MM.1S (cell line): Measurements from ENCODE around the gene SAMD8.

Experiments
- CTCF ChIP-seq: fragments of 300-600 bp; sonication (generic); IDR thresholded peaks from 2 replicates; pipeline ENCODE4 v1.5.1; 2016; ENCODE audit warnings: antibody characterized with exemption, low read length, mixed read lengths
- EZH2 ChIP-seq: fragments of 300-600 bp; sonication (generic); optimal IDR thresholded peaks from 2 replicates; pipeline ENCODE3; 2017; ENCODE audit warnings: low read depth, mild to moderate bottlenecking, antibody characterized with exemption, low read length, mixed read lengths
- EZH2phosphoT487 ChIP-seq: fragments of 300-600 bp; sonication (generic); IDR thresholded peaks from 2 replicates; pipeline ENCODE4 v1.6.1; 2018; ENCODE audit warnings: antibody characterized with exemption, low read length

GRCh38 chr10:75187961-75188426 is 76.5 kb downstream of the SAMD8 start:
- TF ChIP-seq CTCF = peak; percentile 79
- no peak for TF ChIP-seq EZH2
- no peak for TF ChIP-seq EZH2phosphoT487
